Progenitor cell of endocrine pancreas (in vitro differentiated cells): ENCODE measurements around the gene TEX261. TPM values are rescaled to one million over a fixed set of nuclear protein-coding genes. Genes with fewer than 3 reads are reported as not detected.

Source experiments
- DNase-seq: peaks from one replicate; pipeline ENCODE4 v3.0.0; 2021; ENCODE audit warnings: low spot score; ENCODE audit not compliant: unreplicated experiment
- H3K27ac Mint-ChIP-seq: 2 replicates; pipeline ENCODE4 v1.8.0; 2021; ENCODE audit warnings: mild to moderate bottlenecking, moderate library complexity, mixed read lengths
- H3K27me3 Mint-ChIP-seq: 2 replicates; pipeline ENCODE4 v1.8.0; 2021; ENCODE audit warnings: mixed read lengths
- H3K36me3 Mint-ChIP-seq: 2 replicates; pipeline ENCODE4 v1.8.0; 2022; ENCODE audit warnings: mixed read lengths; ENCODE audit not compliant: insufficient read depth
- H3K4me1 Mint-ChIP-seq: 2 replicates; pipeline ENCODE4 v1.8.0; 2021; ENCODE audit warnings: low read depth, mixed read lengths
- H3K4me3 Mint-ChIP-seq: 2 replicates; pipeline ENCODE4 v1.8.0; 2021; ENCODE audit warnings: low read depth, mild to moderate bottlenecking, moderate library complexity, mixed read lengths
- H3K9me3 Mint-ChIP-seq: 2 replicates; pipeline ENCODE4 v1.8.0; 2021; ENCODE audit warnings: low read depth, mixed read lengths
- total RNA-seq: library from RNA; stranded (reverse); gene quantifications from 2 replicates; pipeline ENCODE4 v1.2.1, GENCODE V29; 2021
- TF ChIP-seq, protein P1 (sequence below): fragments of 200-600 bp; sonication (generic); IDR thresholded peaks from one replicate; pipeline ENCODE4 v1.5.0; 2021; ENCODE audit warnings: antibody characterized with exemption, mild to moderate bottlenecking; ENCODE audit not compliant: unreplicated experiment

The TEX261 gene
- total RNA-seq, 1 donor from 2014 or later = 36.9 TPM

DNA sequence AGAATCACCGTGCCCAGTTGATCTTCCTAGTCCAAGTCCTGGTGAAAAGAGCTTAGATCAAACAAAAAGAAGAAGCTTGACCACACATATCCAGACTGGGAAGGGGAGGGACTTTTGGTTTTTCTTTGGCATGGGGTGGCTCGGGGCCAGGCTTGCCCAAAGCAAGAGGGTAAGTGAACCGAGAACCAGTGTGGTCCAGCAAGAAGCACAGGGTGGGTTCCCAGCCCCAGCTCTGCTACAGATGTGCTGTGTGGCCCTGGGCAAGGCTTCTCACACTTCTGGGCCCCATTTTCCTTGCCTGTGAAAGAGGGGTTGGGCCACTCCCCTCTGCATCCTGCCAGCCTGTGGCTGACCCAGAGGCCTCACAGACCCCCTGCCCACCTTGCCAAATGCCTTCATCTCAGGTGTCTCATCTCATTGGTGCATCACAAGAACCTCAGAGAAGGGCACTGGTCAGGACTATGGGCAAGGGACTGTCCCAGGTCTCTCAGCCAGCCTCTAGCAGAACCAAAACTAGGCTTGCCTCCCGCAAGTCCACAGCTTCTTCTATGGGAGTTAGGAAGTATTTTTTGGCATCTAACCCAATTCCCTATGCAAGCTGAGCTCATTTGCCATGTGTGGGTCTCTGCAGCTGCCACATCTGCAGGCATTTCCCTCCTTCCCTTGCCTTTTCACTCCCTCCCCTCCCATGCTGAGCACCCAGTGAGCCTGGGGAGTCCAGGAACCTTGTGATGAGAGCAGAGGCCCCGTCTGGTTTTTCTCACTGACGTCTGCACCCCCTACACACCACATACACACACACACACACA, 52.1 kb downstream of the TEX261 start:
- H3K27ac Mint-ChIP-seq = no peak overlapping the region
- no peak for DNase-seq
- H3K36me3 Mint-ChIP-seq = no peaks in the 10 kb centered on the region
- no peak overlapping the region for H3K4me3 Mint-ChIP-seq
- peaks cover 9% of the 10 kb centered on the region for H3K4me1 Mint-ChIP-seq
- peaks cover 73% of the 10 kb centered on the region for H3K27me3 Mint-ChIP-seq
- no peaks in the 10 kb centered on the region for H3K9me3 Mint-ChIP-seq
- TF ChIP-seq, protein P1, sequence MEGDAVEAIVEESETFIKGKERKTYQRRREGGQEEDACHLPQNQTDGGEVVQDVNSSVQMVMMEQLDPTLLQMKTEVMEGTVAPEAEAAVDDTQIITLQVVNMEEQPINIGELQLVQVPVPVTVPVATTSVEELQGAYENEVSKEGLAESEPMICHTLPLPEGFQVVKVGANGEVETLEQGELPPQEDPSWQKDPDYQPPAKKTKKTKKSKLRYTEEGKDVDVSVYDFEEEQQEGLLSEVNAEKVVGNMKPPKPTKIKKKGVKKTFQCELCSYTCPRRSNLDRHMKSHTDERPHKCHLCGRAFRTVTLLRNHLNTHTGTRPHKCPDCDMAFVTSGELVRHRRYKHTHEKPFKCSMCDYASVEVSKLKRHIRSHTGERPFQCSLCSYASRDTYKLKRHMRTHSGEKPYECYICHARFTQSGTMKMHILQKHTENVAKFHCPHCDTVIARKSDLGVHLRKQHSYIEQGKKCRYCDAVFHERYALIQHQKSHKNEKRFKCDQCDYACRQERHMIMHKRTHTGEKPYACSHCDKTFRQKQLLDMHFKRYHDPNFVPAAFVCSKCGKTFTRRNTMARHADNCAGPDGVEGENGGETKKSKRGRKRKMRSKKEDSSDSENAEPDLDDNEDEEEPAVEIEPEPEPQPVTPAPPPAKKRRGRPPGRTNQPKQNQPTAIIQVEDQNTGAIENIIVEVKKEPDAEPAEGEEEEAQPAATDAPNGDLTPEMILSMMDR = no peak

DNA sequence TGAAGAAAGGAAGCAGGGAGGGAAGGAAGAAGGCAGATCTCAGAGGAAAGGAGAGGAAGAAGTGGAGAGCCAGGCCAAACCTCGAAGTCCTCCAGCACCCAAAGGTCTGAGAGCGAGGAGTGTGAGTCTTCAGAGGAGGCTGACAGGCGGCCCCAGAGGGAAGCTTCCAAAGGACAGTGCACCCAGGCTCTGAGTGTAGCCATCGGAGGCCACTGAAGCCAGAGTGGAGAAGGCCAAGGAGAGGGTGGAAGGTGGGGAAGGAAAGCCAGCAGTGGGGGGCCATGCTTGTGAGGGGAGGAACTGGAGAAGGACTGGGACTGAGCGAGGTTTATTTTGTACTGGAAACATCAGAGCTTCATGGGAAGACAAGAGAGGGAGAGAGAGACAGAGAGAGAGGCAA, 53.0 kb downstream of the TEX261 start:
- TF ChIP-seq, protein P1 = no peak
- Mint-ChIP-seq H3K4me1 (peaks cover 11% of the 10 kb centered on the region), H3K36me3 (no peaks in the 10 kb centered on the region), H3K4me3 (no peak overlapping the region), H3K27me3 (peaks cover 64% of the 10 kb centered on the region), H3K9me3 (no peaks in the 10 kb centered on the region), H3K27ac (no peak overlapping the region)
- DNase-seq = no peak

DNA sequence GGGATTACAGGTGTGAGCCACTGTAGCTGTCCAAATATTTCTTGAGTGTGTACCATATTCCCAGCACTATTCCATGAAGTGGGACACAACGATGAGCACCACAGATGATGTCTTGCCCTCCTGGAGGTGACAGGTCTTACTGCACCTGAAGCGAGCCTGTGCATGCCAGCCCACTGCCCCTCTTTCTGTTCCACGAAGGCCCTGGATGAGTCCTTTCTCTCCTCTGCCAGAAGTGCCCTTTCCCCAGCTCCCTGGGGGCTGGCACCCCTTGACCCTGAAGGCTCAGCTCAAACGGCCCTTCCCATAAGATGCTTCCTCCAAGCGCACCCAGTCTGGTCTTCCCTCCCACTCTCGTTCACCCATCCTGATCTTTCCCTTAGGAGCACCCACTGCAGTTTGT, 53.5 kb downstream of the TEX261 start:
- TF ChIP-seq, protein P1 = no peak
- Mint-ChIP-seq H3K4me3 (no peak overlapping the region), H3K4me1 (peaks cover 15% of the 10 kb centered on the region)

DNA sequence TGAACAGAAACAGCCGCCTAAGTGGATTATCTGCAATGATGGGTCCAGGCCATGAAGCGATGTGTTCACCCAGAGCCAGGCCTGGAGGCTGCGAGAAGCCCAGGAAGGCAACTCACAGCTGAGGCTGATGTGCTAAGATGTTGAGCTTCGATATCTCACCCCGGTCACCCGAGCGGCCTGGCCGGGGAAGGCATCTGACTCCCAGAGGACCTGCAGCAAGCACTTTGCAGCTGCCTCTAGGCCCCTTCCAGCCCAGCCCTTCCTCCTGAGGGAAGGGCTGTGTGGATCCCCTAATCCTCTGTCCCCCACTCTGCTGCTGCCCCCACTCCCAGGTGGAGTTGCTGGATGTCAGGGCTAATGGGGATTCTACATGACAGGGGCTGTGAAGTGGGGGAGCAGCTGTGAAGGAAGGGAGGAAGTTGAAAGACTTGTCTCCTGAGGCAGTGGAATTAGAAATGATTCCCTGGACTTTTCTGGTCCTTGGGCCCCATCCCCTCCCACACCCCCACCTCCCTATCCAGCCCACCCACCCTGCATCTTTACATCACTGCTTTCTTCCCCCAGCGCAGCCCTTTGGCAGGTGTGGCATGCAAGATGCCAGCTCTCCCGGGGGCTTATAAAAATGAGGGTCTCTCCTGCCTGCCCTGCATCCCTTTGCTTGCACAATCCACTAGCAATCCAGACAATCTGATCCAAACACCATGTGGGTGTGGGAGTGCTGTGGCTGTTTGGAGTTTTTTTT, 54.7 kb downstream of the TEX261 start:
- Mint-ChIP-seq H3K4me1 (peaks cover 21% of the 10 kb centered on the region), H3K9me3 (no peaks in the 10 kb centered on the region), H3K27me3 (peaks cover 59% of the 10 kb centered on the region), H3K4me3 (no peak overlapping the region), H3K36me3 (no peaks in the 10 kb centered on the region), H3K27ac (no peak overlapping the region)
- no peak for DNase-seq
- TF ChIP-seq, protein P1 = no peak

More for the DNA sequence above, 53.5 kb downstream of the TEX261 start:
- Mint-ChIP-seq H3K27ac (no peak overlapping the region), H3K9me3 (no peaks in the 10 kb centered on the region), H3K36me3 (no peaks in the 10 kb centered on the region), H3K27me3 (peaks cover 64% of the 10 kb centered on the region)
- no peak for DNase-seq

DNA sequence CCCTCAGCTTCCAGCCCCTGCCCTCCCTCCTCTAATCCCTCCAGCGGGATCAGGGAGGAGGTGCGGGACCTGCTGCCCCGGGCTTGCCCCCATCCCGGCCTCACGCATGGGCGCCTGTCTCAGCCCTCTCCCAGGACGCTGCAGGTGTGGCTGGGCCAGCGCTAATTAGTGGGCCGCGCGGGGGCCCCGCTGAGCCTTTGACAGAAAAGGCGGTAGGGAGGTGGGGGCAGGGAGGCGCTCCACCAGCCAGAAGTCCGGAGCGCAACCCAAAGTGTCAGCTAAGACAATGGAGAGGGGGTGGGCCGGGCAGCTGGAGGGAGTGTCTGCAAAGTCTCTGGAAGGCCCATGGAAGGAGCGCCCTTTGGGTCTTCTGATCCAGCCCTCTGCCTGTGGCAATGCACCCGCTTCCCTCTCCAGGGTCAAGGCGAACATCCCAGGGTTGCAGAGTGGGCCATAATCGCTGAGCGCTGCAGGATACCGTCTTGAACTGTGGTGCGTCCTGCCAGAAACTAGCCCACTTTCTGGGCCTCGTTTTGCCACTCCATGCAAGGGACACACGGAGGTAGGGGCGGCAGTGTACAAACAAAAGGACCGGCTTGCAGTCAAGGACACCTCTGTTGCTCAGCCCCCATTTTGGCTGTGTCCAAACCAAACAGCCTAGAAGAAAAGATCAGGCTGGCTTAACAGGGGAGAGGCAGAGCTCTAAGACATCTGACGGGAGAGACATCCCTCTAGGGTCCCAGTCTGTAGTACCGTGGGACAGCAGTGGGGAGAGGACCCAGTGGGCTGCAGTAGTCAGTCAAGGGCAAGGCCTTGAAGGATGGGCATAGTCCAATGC, 55.5 kb downstream of the TEX261 start:
- H3K9me3 Mint-ChIP-seq = no peaks in the 10 kb centered on the region
- H3K27ac Mint-ChIP-seq = no peak overlapping the region

More for the DNA sequence above, 55.5 kb downstream of the TEX261 start:
- TF ChIP-seq, protein P1 = no peak
- no peak for DNase-seq
- Mint-ChIP-seq H3K36me3 (no peaks in the 10 kb centered on the region), H3K27me3 (peaks cover 58% of the 10 kb centered on the region), H3K4me1 (peaks cover 23% of the 10 kb centered on the region), H3K4me3 (no peak overlapping the region)
